Brain pericyte (primary cell): ENCODE measurements around the gene CD164.
"Not testable (repeated sequence)": the region's sequence is repeated elsewhere in the genome, so short reads cannot be mapped to it uniquely, and the experiment has no call there.

ENCODE experiments used
- DNase-seq: peaks from one replicate; pipeline ENCODE4 v3.0.0-alpha.2; 2012; ENCODE audit warnings: low read depth, low spot score

CD164 gene

GRCh38 chr6:109374326-109374892, 7.9 kb downstream of the CD164 start:
- no peak for DNase-seq

- DNase-seq: no peak
These were observed 8.5 kb downstream of the CD164 start for GRCh38 chr6:109373762-109374161.

- no peak for DNase-seq
These were observed 8.9 kb downstream of the CD164 start for GRCh38 chr6:109373331-109373730.

- DNase-seq: no peak
These were observed 10.1 kb downstream of the CD164 start for GRCh38 chr6:109372130-109372529.

- DNase-seq: no peak
These were observed 11.5 kb downstream of the CD164 start for GRCh38 chr6:109370792-109371191.

- DNase-seq: no peak
These were observed 11.9 kb downstream of the CD164 start for GRCh38 chr6:109370336-109370735.

- no peak for DNase-seq
These were observed 12.5 kb downstream of the CD164 start for GRCh38 chr6:109369728-109370127.

GRCh38 chr6:109364382-109365078, 17.7 kb downstream of the CD164 start:
- not testable (repeated sequence) for DNase-seq

- no peak for DNase-seq
These were observed 18.5 kb downstream of the CD164 start for GRCh38 chr6:109363753-109364152.

- no peak for DNase-seq
These were observed 20.0 kb downstream of the CD164 start for GRCh38 chr6:109362102-109362884.

- no peak for DNase-seq
These were observed 21.5 kb downstream of the CD164 start for GRCh38 chr6:109360791-109361190.

GRCh38 chr6:109360281-109360680, 22.0 kb downstream of the CD164 start:
- DNase-seq: no peak

GRCh38 chr6:109359248-109359647, 23.0 kb downstream of the CD164 start:
- no peak for DNase-seq

GRCh38 chr6:109358204-109358603, 24.1 kb downstream of the CD164 start:
- no peak for DNase-seq

GRCh38 chr6:109356237-109356636, 26.0 kb downstream of the CD164 start:
- DNase-seq: no peak

GRCh38 chr6:109351231-109352130, 30.8 kb downstream of the CD164 start:
- DNase-seq: no peak

- DNase-seq: no peak
These were observed 32.8 kb downstream of the CD164 start for GRCh38 chr6:109349419-109349987.

GRCh38 chr6:109348226-109348625, 34.0 kb downstream of the CD164 start:
- no peak for DNase-seq

- DNase-seq: no peak
These were observed 34.5 kb downstream of the CD164 start for GRCh38 chr6:109347779-109348178.

GRCh38 chr6:109345986-109346385, 36.3 kb downstream of the CD164 start:
- no peak for DNase-seq

GRCh38 chr6:109344226-109344625, 38.0 kb downstream of the CD164 start:
- DNase-seq: no peak
